Stimulated activated CD8-positive, alpha-beta memory T cell treated with anti-CD3 and anti-CD28 coated beads, Interleukin-4, amount 100 ng/mL, for 24 hours (primary cell): ENCODE results near the gene SMCO3.
A peak's percentile ranks its signal among the peaks of the same experiment; 100 is the strongest.
"Not testable (repeated sequence)": the region's sequence is repeated elsewhere in the genome, so short reads cannot be mapped to it uniquely, and the experiment has no call there.

Source experiments
- DNase-seq: peaks from one replicate; pipeline ENCODE4 v3.0.0-alpha.2; 2020; ENCODE audit warnings: low read depth

The SMCO3 gene

GRCh38 chr12:14774906-14775635, 38.9 kb downstream of the SMCO3 start:
- peak; percentile 12 for DNase-seq

- peak; percentile 74 for DNase-seq
These were observed 39.7 kb downstream of the SMCO3 start for GRCh38 chr12:14774074-14774905.

DNA sequence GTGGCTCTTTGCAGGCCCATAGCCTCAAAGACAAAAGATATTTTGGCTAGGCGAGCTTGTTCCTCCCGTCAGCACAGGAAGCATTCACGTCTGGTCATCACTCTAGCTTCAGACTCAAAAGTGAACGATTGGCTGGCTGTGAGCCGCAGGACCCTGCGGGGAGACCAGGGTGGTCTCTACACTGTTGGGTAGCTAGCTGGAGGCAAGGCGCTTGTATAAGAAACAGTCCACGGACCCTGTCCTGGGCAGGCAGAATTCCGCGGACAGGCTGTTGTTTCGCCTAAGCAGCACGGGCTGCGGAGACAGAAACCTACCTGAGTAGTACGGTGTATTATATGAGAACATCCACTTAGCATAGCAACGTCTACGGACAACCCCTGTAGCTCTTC, 40.3 kb downstream of the SMCO3 start:
- DNase-seq: no peak

DNA sequence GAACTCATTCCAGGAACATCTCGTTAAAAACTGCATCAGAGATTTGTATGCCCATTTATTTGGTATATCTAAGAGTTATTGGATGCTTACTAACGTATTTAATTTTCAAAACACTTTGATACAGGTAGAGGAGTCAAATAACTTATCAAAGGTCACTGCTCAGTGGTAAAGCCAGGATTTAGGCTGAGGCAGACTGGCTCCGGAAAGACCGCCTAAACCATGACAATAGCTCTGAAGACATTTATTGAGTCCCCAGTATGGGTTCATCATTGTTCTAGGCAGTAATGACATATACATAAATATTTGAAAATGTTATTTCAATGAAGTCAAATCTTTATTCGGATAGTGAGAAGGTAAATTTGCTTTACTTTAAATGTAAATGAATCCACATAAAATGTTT, 41.0 kb downstream of the SMCO3 start:
- no peak for DNase-seq

- peak; percentile 17 for DNase-seq
These were observed 42.3 kb downstream of the SMCO3 start for GRCh38 chr12:14771651-14772137.

DNA sequence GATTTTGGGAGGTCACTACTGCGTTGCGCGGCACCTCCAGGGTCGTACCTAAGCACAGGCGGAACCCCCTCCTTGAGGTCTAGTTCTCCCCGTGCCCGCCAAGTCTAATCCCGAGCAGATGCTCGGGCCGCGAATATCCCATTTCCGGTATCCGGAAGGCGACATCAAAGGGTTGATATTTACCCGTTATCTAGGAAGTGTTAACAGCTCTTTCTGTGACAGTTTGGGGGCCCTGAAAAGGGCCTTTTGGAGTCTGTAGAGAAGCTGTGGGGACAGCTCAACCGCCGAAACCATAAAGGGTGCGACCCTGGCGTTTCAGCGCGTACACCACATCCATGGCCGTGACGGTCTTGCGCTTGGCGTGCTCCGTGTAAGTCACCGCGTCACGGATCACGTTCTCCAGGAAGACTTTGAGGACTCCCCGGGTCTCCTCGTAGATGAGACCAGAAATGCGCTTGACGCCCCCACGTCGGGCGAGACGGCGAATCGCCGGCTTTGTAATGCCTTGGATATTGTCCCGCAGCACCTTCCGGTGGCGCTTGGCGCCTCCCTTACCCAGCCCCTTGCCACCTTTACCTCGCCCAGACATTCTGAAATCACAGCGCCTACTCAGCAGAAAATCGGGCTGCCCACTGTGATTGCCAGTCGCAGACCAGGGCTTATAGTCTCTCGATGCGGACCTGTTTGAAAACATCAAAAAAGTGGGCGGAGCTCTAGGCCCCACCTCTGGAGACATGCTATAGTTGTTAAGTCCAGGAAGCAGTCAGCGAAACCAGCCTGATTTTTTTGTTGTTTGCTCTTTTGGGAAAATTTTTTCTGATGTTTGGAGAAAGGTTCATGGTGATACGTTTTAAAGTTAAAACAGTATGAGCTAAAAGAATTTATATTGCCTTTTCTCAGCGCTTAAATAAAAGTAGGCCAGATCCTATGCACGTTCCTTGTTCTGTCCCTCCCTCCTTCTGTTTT, 43.2 kb downstream of the SMCO3 start:
- peak; percentile 85 for DNase-seq

GRCh38 chr12:14769969-14770495, 44.0 kb downstream of the SMCO3 start:
- peak; percentile 79 for DNase-seq

DNA sequence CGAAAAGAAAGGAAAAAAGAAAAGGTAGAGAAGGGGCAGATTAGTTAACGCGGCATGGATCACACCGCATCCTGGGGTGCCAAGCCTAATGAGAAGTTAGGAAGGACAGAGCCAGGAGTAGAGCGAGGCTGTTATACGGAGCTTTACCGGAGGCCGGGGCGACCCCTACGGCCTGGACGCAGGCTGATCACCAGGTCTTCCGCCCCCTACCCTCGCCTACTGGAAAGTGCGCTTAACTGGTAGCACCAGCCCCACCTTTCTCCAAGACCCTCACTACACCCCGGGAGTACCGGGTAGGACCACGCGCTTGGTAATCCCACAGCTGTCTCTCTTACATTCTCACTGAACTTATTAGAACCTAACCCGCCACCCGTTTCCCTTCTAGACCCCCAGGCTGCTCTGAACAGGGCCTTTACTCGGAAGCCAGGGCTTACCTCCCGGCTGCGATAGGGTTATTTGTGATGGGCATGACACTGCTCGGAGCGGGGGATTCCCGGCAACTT, 44.5 kb downstream of the SMCO3 start:
- no peak for DNase-seq

DNA sequence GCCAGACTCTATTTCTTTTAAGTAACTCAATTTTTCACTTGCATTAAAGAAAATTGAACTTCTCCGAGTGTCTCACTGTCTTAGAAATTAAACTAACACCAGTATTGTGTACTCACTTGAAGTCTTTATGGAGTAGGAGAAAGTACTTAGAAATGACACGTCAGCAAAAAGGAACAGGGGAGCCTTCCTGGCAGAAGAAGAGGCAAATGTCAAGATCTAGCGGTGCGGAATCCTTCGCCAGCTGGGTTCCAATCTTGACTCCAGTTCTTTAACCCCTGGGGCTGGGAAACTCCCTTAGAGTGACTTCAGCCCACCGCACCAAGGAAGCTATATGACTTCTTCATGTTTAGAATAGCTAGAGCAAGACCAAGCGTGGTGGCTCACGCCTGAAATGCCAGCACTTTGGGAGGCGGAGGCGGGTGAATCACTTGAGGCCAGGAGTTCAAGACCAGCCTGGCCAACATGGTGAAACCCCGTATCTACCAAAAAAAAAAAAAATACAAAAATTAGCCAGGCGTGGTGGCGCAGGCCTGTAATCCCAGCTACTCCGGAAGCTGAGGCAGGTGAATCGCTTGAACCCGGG, 45.1 kb downstream of the SMCO3 start:
- DNase-seq: peak; percentile 10

- DNase-seq: no peak
These were observed 46.4 kb downstream of the SMCO3 start for GRCh38 chr12:14767617-14768016.

- no peak for DNase-seq
These were observed 47.2 kb downstream of the SMCO3 start for GRCh38 chr12:14766649-14767215.

DNA sequence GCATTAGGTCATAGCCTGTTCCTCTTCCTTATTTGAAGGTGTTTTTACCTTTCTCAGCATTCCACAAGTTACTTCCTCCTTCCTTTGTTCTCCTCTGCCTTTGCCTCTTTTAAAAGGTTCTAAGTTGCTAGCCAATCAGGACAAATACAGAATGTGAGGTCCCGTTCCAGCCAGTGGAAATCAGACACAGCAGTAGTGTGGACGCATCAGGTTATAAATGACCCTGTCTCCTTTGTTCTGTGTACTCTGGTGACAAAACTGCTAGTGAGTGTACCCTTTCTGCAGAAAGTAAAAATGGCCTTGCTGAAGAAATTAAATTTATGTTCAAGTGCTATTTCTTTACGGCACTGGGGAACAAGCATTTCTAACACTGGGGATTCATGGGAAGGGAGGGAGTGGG, 48.0 kb downstream of the SMCO3 start:
- DNase-seq: not testable (repeated sequence)

DNA sequence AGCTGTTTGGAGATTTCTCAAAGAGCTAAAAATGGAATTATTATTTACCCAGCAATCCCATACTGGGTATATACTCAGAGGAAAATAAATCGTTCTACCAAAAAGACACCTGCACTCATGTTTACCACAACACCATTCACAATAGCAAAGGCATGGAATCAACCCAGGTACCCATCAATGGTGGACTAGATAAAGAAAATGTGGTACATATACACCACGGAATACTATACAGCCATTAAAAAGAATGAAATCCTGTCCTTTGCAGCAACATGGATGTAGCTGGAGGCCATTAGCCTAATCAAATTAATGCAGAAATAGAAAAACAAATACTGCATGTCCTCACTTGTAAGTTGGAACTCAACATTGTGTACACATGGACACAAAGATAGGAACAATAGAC, 48.6 kb downstream of the SMCO3 start:
- DNase-seq: no peak

GRCh38 chr12:14759711-14760280, 54.2 kb downstream of the SMCO3 start:
- not testable (repeated sequence) for DNase-seq

DNA sequence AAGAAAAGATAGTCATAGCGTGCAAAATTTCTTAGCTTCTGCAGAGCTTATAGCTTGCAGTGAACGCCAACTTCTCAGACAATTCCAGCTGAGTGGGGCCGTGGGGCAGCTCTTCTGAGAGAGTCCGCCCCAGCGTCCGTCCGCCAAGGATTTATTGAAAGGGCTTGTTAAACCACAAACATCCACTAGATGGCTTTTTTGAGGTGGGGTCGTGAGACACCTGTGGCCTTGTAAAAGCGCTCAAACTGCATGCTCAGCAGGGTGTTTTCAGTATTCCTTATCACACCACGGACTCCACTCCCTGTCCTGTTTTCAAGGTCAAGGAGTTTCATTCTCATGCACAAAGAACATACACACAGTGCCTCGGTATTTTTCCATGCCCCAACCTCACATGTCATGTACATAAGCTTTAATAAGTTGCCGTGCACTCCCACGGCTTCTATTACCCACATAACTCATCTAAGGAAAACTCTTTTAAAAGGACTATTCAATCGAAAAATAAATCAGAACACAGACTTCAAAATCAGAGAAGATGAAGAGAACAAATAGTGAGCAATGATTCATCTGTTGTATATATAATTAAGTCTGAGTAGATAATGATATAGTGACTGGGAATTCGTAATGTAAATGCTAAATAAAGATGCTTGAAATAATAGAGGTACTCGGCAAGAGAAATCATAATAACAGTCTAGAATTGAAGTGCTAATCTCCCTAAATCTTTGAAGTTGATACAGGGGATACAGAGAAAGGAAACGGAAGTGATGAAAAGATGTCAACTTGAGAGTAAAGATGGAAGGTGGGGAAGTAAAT, 57.4 kb downstream of the SMCO3 start:
- DNase-seq: no peak
